Kidney epithelial cell (primary cell): Measurements from ENCODE around the gene RRM2. TPM values are rescaled to one million over a fixed set of nuclear protein-coding genes. Genes with fewer than 3 reads are reported as not detected.

Experiments used
- DNase-seq: peaks from one replicate; pipeline ENCODE4 v3.0.0-alpha.2; 2010; ENCODE audit warnings: low read depth
- H3K27me3 ChIP-seq: 2 replicates; pipeline ENCODE4 v1.6.0; 2011; ENCODE audit warnings: low read length; ENCODE audit not compliant: control insufficient read depth, insufficient read depth
- H3K36me3 ChIP-seq: 2 replicates; pipeline ENCODE4 v1.5.1; 2011; ENCODE audit warnings: low read length; ENCODE audit not compliant: control insufficient read depth, insufficient read depth
- H3K4me3 ChIP-seq: 2 replicates; pipeline ENCODE4 v1.5.1; 2011; ENCODE audit warnings: low read depth, mild to moderate bottlenecking, control low read depth, low read length
- CTCF ChIP-seq: IDR thresholded peaks from 2 replicates; pipeline ENCODE4 v1.5.1; 2011; ENCODE audit warnings: mild to moderate bottlenecking, moderate library complexity, low read length, control low read depth, inconsistent platforms; ENCODE audit not compliant: insufficient read depth, poor library complexity, severe bottlenecking
- total RNA-seq: library from RNA; depleted of rRNA; stranded (reverse); fragments of >200 nt; gene quantifications from 2 replicates; pipeline ENCODE4 v1.2.3, GENCODE V29; 2015

The RRM2 gene
- total RNA-seq, 1 donor from 2014 or later = 8.7 TPM

- no peak for TF ChIP-seq CTCF
- Histone ChIP-seq H3K36me3 (no peaks in the 10 kb centered on the region), H3K27me3 (no peaks in the 10 kb centered on the region), H3K4me3 (no peak overlapping the region)
- no peak for DNase-seq
These were observed 5.9 kb downstream of the RRM2 start for GRCh38 chr2:10128420-10128819.

- Histone ChIP-seq H3K36me3 (no peaks in the 10 kb centered on the region), H3K27me3 (no peaks in the 10 kb centered on the region), H3K4me3 (no peak overlapping the region)
- no peak for DNase-seq
- no peak for TF ChIP-seq CTCF
These were observed 7.0 kb downstream of the RRM2 start for GRCh38 chr2:10129490-10129889.

GRCh38 chr2:10132043-10132575 lies 9.6 kb downstream of the RRM2 start:
- Histone ChIP-seq H3K4me3 (no peak overlapping the region), H3K27me3 (no peaks in the 10 kb centered on the region), H3K36me3 (no peaks in the 10 kb centered on the region)
- TF ChIP-seq CTCF = no peak
- DNase-seq = no peak

- no peaks in the 10 kb centered on the region for H3K27me3 ChIP-seq
- H3K36me3 ChIP-seq = no peaks in the 10 kb centered on the region
- DNase-seq = no peak
- no peak for TF ChIP-seq CTCF
- H3K4me3 ChIP-seq = no peak overlapping the region
These were observed 10.1 kb downstream of the RRM2 start for GRCh38 chr2:10132596-10132995.

- TF ChIP-seq CTCF = no peak
- Histone ChIP-seq H3K27me3 (no peaks in the 10 kb centered on the region), H3K36me3 (no peaks in the 10 kb centered on the region), H3K4me3 (no peak overlapping the region)
- DNase-seq = no peak
These were observed 10.6 kb downstream of the RRM2 start for GRCh38 chr2:10132996-10133647.
